AG20443 (cell line): ENCODE data around the gene ST3GAL4.
A peak's percentile ranks its signal among the peaks of the same experiment; 100 is the strongest.

ENCODE experiments used
- DNase-seq: peaks from one replicate; pipeline ENCODE4 v3.0.0; 2012; ENCODE audit warnings: low spot score, mixed read lengths

The ST3GAL4 gene

GRCh38 chr11:126408496-126408895, 53.0 kb downstream of the ST3GAL4 start:
- no peak for DNase-seq

- DNase-seq, result no peak
Measured at GRCh38 chr11:126408901-126409619, 53.6 kb downstream of the ST3GAL4 start.

- no peak for DNase-seq
Measured at GRCh38 chr11:126409620-126409985, 54.1 kb downstream of the ST3GAL4 start.

- peak; percentile 87 for DNase-seq
Measured at GRCh38 chr11:126410649-126411048, 55.2 kb downstream of the ST3GAL4 start.

- peak; percentile 40 for DNase-seq
Measured at GRCh38 chr11:126411971-126412381, 56.5 kb downstream of the ST3GAL4 start.

GRCh38 chr11:126413426-126413825, 57.9 kb downstream of the ST3GAL4 start:
- no peak for DNase-seq

- no peak for DNase-seq
Measured at GRCh38 chr11:126413843-126414405, 58.4 kb downstream of the ST3GAL4 start.

GRCh38 chr11:126414615-126415014, 59.1 kb downstream of the ST3GAL4 start:
- DNase-seq, result no peak

GRCh38 chr11:126415128-126415527, 59.6 kb downstream of the ST3GAL4 start:
- DNase-seq, result peak; percentile 56

- no peak for DNase-seq
Measured at GRCh38 chr11:126415669-126416420, 60.4 kb downstream of the ST3GAL4 start.

GRCh38 chr11:126416542-126417090, 61.1 kb downstream of the ST3GAL4 start:
- peak; percentile 98 for DNase-seq

GRCh38 chr11:126417091-126417862, 61.8 kb downstream of the ST3GAL4 start:
- DNase-seq, result no peak

- DNase-seq, result no peak
Measured at GRCh38 chr11:126418887-126419286, 63.4 kb downstream of the ST3GAL4 start.

- no peak for DNase-seq
Measured at GRCh38 chr11:126419801-126420697, 64.6 kb downstream of the ST3GAL4 start.

GRCh38 chr11:126420698-126421256, 65.3 kb downstream of the ST3GAL4 start:
- no peak for DNase-seq

GRCh38 chr11:126421271-126421671, 65.8 kb downstream of the ST3GAL4 start:
- no peak for DNase-seq

GRCh38 chr11:126422446-126422845, 67.0 kb downstream of the ST3GAL4 start:
- no peak for DNase-seq

- DNase-seq, result no peak
Measured at GRCh38 chr11:126423154-126423553, 67.7 kb downstream of the ST3GAL4 start.

GRCh38 chr11:126423743-126424142, 68.3 kb downstream of the ST3GAL4 start:
- no peak for DNase-seq

- DNase-seq, result no peak
Measured at GRCh38 chr11:126424471-126425039, 69.1 kb downstream of the ST3GAL4 start.
